GM18907 (cell line): Measurements from ENCODE around the gene TRAK1.
"Not testable (repeated sequence)": the region's sequence is repeated elsewhere in the genome, so short reads cannot be mapped to it uniquely, and the experiment has no call there.

Experiments used
- ATAC-seq: cut with Tn5 transposase; IDR thresholded peaks from one replicate; pipeline ENCODE4 v1.9.1; 2021; ENCODE audit warnings: mild to moderate bottlenecking, moderate library complexity; ENCODE audit not compliant: unreplicated experiment

The TRAK1 gene

GRCh38 chr3:42095540-42095939, 4.4 kb downstream of the TRAK1 start:
- ATAC-seq: no peak

- no peak for ATAC-seq
These were observed 5.8 kb downstream of the TRAK1 start for GRCh38 chr3:42096796-42097565.

- no peak for ATAC-seq
These were observed 6.4 kb downstream of the TRAK1 start for GRCh38 chr3:42097566-42097946.

- no peak for ATAC-seq
These were observed 7.0 kb downstream of the TRAK1 start for GRCh38 chr3:42098171-42098570.

GRCh38 chr3:42099020-42099765, 8.0 kb downstream of the TRAK1 start:
- no peak for ATAC-seq

- ATAC-seq: no peak
These were observed 9.9 kb downstream of the TRAK1 start for GRCh38 chr3:42101048-42101447.

GRCh38 chr3:42101481-42101880, 10.3 kb downstream of the TRAK1 start:
- no peak for ATAC-seq

GRCh38 chr3:42102571-42102970, 11.4 kb downstream of the TRAK1 start:
- ATAC-seq: no peak

- not testable (repeated sequence) for ATAC-seq
These were observed 12.9 kb downstream of the TRAK1 start for GRCh38 chr3:42103921-42104665.

GRCh38 chr3:42105994-42106393, 14.8 kb downstream of the TRAK1 start:
- not testable (repeated sequence) for ATAC-seq

- no peak for ATAC-seq
These were observed 15.5 kb downstream of the TRAK1 start for GRCh38 chr3:42106646-42107045.

- no peak for ATAC-seq
These were observed 19.5 kb downstream of the TRAK1 start for GRCh38 chr3:42110631-42111030.

- no peak for ATAC-seq
These were observed 23.1 kb downstream of the TRAK1 start for GRCh38 chr3:42114130-42114725.

- no peak for ATAC-seq
These were observed 24.1 kb downstream of the TRAK1 start for GRCh38 chr3:42115215-42115614.

- ATAC-seq: no peak
These were observed 24.8 kb downstream of the TRAK1 start for GRCh38 chr3:42115946-42116345.

- ATAC-seq: no peak
These were observed 25.3 kb downstream of the TRAK1 start for GRCh38 chr3:42116466-42116865.

- ATAC-seq: no peak
These were observed 26.2 kb downstream of the TRAK1 start for GRCh38 chr3:42117175-42118008.

GRCh38 chr3:42118762-42119361, 27.7 kb downstream of the TRAK1 start:
- ATAC-seq: peak; percentile 69

GRCh38 chr3:42119561-42120355, 28.6 kb downstream of the TRAK1 start:
- ATAC-seq: no peak
